Measurements from ENCODE around the gene NOC2L. TPM values are rescaled to one million over a fixed set of nuclear protein-coding genes. Genes with fewer than 3 reads are reported as not detected.

Gene NOC2L
- total RNA-seq, 4 donors from 2014 or later = 35.3 to 54.1 (median 47.5) TPM

- Histone ChIP-seq H3K4me3 (no peak overlapping the region), H3K27ac (replicated peaks in 1 of 4) (no peak overlapping the region), H3K9me3 (no peaks in the 10 kb centered on the region), H3K36me3 (no peaks in the 10 kb centered on the region), H3K27me3 (peaks cover 0 to 92% (median 32%) of the 10 kb centered on the region in 4 donors), H3K4me1 (peaks cover 14 to 23% (median 20%) of the 10 kb centered on the region in 4 donors)
- no peak for DNase-seq (ENCODE audit: extremely low spot score)
- intact Hi-C loops (cut with DNase I) = no loop called here
- 68% methylated on average over 11 of the region's 42 CpGs for WGBS
- TF ChIP-seq POLR2A (IDR thresholded peaks at IDR 0.05; ENCODE audit: low read depth) (no peak), EP300 (IDR thresholded peaks at IDR 0.05) (no peak), POLR2AphosphoS5 (IDR thresholded peaks at IDR 0.05) (no peak)
- TF ChIP-seq, protein P1, sequence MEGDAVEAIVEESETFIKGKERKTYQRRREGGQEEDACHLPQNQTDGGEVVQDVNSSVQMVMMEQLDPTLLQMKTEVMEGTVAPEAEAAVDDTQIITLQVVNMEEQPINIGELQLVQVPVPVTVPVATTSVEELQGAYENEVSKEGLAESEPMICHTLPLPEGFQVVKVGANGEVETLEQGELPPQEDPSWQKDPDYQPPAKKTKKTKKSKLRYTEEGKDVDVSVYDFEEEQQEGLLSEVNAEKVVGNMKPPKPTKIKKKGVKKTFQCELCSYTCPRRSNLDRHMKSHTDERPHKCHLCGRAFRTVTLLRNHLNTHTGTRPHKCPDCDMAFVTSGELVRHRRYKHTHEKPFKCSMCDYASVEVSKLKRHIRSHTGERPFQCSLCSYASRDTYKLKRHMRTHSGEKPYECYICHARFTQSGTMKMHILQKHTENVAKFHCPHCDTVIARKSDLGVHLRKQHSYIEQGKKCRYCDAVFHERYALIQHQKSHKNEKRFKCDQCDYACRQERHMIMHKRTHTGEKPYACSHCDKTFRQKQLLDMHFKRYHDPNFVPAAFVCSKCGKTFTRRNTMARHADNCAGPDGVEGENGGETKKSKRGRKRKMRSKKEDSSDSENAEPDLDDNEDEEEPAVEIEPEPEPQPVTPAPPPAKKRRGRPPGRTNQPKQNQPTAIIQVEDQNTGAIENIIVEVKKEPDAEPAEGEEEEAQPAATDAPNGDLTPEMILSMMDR (IDR thresholded peaks at IDR 0.05) = no peak
These were observed 12.1 kb upstream of the NOC2L start for GRCh38 chr1:970973-971730.

GRCh38 chr1:970242-970972 is 11.4 kb upstream of the NOC2L start:
- Histone ChIP-seq H3K27ac (replicated peaks in 1 of 4) (no peak overlapping the region), H3K9me3 (no peaks in the 10 kb centered on the region), H3K4me3 (no peak overlapping the region), H3K27me3 (peaks cover 0 to 84% (median 32%) of the 10 kb centered on the region in 4 donors), H3K4me1 (peaks cover 14 to 22% (median 20%) of the 10 kb centered on the region in 4 donors), H3K36me3 (peaks cover 0 to 2% (median 0%) of the 10 kb centered on the region in 4 donors)
- TF ChIP-seq, protein P1 (IDR thresholded peaks at IDR 0.05) = no peak
- TF ChIP-seq EP300 (IDR thresholded peaks at IDR 0.05) (no peak), POLR2AphosphoS5 (IDR thresholded peaks at IDR 0.05) (no peak), POLR2A (IDR thresholded peaks at IDR 0.05; ENCODE audit: low read depth) (no peak)
- WGBS = 13% methylated on average over 7 of the region's 33 CpGs
- DNase-seq (ENCODE audit: extremely low spot score) = no peak
- intact Hi-C loops (cut with DNase I) = no loop called here

DNA sequence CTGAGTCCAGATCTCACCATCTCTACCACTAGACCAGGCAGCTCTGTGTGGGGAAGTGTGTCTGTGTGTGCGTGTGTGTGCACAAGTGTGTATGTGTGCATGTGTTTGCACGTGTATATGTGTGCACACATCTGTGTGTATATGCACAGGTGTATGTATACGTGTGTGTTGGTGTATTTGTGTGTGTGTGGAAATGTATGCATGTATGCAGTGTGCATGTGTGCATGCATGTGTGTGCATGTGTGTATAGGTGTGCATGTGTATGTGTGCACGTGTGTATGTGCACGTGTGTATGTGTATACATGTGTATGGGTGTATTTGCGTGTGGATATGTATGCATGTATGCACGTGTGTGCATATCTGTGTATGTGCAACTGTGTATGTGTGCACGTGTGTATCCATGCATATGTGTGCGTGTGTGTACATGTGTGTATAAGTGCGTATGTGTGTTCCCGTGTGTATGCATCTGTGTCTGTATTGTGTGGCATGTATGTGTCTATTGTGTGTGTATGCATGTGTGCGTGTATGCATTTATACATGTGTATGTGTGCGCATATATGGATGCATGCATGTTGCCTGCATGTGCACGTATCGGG is 10.3 kb upstream of the NOC2L start:
- no peak for TF ChIP-seq EP300 (IDR thresholded peaks at IDR 0.05)
- TF ChIP-seq, protein P1 (IDR thresholded peaks at IDR 0.05) = no peak
- TF ChIP-seq POLR2A (IDR thresholded peaks at IDR 0.05; ENCODE audit: low read depth) = no peak
- TF ChIP-seq POLR2AphosphoS5 (IDR thresholded peaks at IDR 0.05) = no peak
- 79% methylated on average over 15 of the region's 15 CpGs for WGBS
- H3K27me3 ChIP-seq = peaks cover 0 to 74% (median 30%) of the 10 kb centered on the region in 4 donors

GRCh38 chr1:967466-968343 is 8.6 kb upstream of the NOC2L start:
- H3K4me3 ChIP-seq = peak overlapping the region in 3 of 4 donors; percentile 56 to 67 (median 62)
- H3K36me3 ChIP-seq = peaks cover 0 to 23% (median 13%) of the 10 kb centered on the region in 4 donors
- H3K4me1 ChIP-seq = peaks cover 14 to 20% (median 19%) of the 10 kb centered on the region in 4 donors
- peaks cover 0 to 57% (median 24%) of the 10 kb centered on the region in 4 donors for H3K27me3 ChIP-seq
- DNase-seq (ENCODE audit: extremely low spot score) = no peak
- H3K9me3 ChIP-seq = no peaks in the 10 kb centered on the region
- intact Hi-C loops (cut with DNase I) = no loop called here
- H3K27ac ChIP-seq (replicated peaks in 1 of 4) = no peak overlapping the region
- TF ChIP-seq EP300 (IDR thresholded peaks at IDR 0.05) (no peak), POLR2A (IDR thresholded peaks at IDR 0.05; ENCODE audit: low read depth) (no peak), POLR2AphosphoS5 (IDR thresholded peaks at IDR 0.05) (no peak)
- TF ChIP-seq, protein P1 (IDR thresholded peaks at IDR 0.05) = no peak
- WGBS = 69% methylated on average over 12 of the region's 23 CpGs

More for the DNA sequence above, 10.3 kb upstream of the NOC2L start:
- intact Hi-C loops (cut with DNase I) = no loop called here
- H3K4me3 ChIP-seq = no peak overlapping the region
- H3K9me3 ChIP-seq = no peaks in the 10 kb centered on the region
- DNase-seq (ENCODE audit: extremely low spot score) = no peak
- no peak overlapping the region for H3K27ac ChIP-seq (replicated peaks in 1 of 4)
- peaks cover 0 to 8% (median 0%) of the 10 kb centered on the region in 4 donors for H3K36me3 ChIP-seq
- peaks cover 14 to 20% (median 19%) of the 10 kb centered on the region in 4 donors for H3K4me1 ChIP-seq

Measured in esophagus muscularis mucosa (tissue), 4 donors.